Lower lobe of right lung (tissue), 2 donors: ENCODE data around the gene ENTPD5. TPM values are rescaled to one million over a fixed set of nuclear protein-coding genes. Genes with fewer than 3 reads are reported as not detected.
A peak's percentile ranks its signal among the peaks of the same experiment; 100 is the strongest.
"Not testable (repeated sequence)": the region's sequence is repeated elsewhere in the genome, so short reads cannot be mapped to it uniquely, and the experiment has no call there.

ENCODE experiments used
- ATAC-seq, 2 donors: fragments of 200-7000 bp; cut with Tn5 transposase; one replicate each; pipeline ENCODE4 v1.9.1; 2020 to 2022; ENCODE audit warnings: mild to moderate bottlenecking in 2 of 2, moderate library complexity in 2 of 2
- DNase-seq: peaks from one replicate; pipeline ENCODE4 v3.0.0-alpha.2; 2020
- H3K27ac ChIP-seq: fragments of 200-600 bp; one replicate; pipeline ENCODE4 v1.8.0; 2022
- H3K27me3 ChIP-seq: fragments of 200-600 bp; one replicate; pipeline ENCODE4 v1.8.0; 2022; ENCODE audit warnings: low read depth
- H3K36me3 ChIP-seq: fragments of 200-600 bp; one replicate; pipeline ENCODE4 v1.8.0; 2022; ENCODE audit warnings: mild to moderate bottlenecking
- H3K4me1 ChIP-seq: fragments of 200-600 bp; one replicate; pipeline ENCODE4 v1.8.0; 2022
- H3K4me3 ChIP-seq: fragments of 200-600 bp; one replicate; pipeline ENCODE4 v1.8.0; 2022; ENCODE audit warnings: mild to moderate bottlenecking
- H3K9me3 ChIP-seq: fragments of 200-600 bp; one replicate; pipeline ENCODE4 v1.8.0; 2022
- intact Hi-C: fragments of 100-400 bp; cut with DNase I; formaldehyde crosslinking; loops from one replicate; pipeline ENCODE4 v1.11.0; 2022
- total RNA-seq: library from RNA; stranded (reverse); fragmentation: NEBNext Ultra II Directional; extraction: Animal tissue kit (Norgen Biotek cat#: 25700); gene quantifications from one replicate; pipeline ENCODE4 v1.2.1, GENCODE V29; 2021
- TF ChIP-seq, protein P1 (sequence below): fragments of 200-600 bp; IDR thresholded peaks from one replicate; pipeline ENCODE4 v1.8.0; 2022; ENCODE audit warnings: antibody characterized with exemption, mild to moderate bottlenecking
- donor health status: DM: no; HTN: yes; CAD: no; lungs with severe emphysema.

The ENTPD5 gene
- total RNA-seq, 1 donor from 2014 or later, result 12.1 TPM

DNA sequence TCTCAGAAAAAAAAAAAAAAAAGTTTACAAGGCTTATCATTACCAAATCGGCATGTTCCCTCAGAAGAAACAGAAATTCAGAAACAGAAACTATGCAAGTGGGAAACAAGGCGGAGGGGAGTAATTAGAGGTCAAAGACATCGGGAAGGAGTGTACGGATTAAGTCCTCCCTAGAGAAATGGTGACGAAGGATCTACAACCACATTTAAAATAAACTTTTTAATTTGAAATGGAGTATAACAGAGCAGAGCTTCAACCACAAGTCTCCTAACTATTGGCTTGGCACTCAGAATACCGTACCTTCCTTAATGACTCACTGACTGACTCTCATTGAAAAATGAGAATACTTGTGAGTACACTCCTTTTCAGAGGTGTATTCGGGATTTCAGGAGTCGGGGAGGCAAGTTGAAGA, 908 bp downstream of the ENTPD5 start:
- no peaks in the 10 kb centered on the region for H3K9me3 ChIP-seq

DNA sequence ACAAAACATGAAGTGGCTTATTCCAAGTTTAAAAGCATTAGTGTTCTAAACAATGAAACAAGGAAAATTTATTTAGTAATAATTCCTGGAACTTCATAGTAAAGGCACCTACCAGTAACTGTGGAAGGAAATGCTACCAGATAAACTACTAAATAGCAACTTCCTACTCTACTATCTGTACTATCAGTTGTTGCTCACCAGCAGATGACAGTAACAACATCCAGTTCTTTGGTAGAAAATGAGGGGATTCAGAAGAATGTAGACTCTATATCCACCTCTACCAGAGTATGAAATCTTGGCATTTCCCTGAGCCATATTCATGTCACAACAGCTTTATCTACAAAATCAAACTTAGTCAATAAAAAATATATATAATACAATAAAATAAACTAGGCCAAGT, 3.1 kb downstream of the ENTPD5 start:
- no peaks in the 10 kb centered on the region for H3K27me3 ChIP-seq
- ATAC-seq (no peak), DNase-seq (no peak)
- TF ChIP-seq, protein P1, sequence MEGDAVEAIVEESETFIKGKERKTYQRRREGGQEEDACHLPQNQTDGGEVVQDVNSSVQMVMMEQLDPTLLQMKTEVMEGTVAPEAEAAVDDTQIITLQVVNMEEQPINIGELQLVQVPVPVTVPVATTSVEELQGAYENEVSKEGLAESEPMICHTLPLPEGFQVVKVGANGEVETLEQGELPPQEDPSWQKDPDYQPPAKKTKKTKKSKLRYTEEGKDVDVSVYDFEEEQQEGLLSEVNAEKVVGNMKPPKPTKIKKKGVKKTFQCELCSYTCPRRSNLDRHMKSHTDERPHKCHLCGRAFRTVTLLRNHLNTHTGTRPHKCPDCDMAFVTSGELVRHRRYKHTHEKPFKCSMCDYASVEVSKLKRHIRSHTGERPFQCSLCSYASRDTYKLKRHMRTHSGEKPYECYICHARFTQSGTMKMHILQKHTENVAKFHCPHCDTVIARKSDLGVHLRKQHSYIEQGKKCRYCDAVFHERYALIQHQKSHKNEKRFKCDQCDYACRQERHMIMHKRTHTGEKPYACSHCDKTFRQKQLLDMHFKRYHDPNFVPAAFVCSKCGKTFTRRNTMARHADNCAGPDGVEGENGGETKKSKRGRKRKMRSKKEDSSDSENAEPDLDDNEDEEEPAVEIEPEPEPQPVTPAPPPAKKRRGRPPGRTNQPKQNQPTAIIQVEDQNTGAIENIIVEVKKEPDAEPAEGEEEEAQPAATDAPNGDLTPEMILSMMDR, result no peak
- no peak overlapping the region for H3K4me3 ChIP-seq
- H3K27ac ChIP-seq, result no peak overlapping the region
- H3K9me3 ChIP-seq, result no peaks in the 10 kb centered on the region
- peaks cover 15% of the 10 kb centered on the region for H3K36me3 ChIP-seq
- intact Hi-C loops, result no loop called here
- peaks cover 16% of the 10 kb centered on the region for H3K4me1 ChIP-seq

More for the DNA sequence above, 908 bp downstream of the ENTPD5 start:
- H3K27ac ChIP-seq, result peak overlapping the region; percentile 99
- peak; percentile 55 to 70 for ATAC-seq
- intact Hi-C loops, result no loop called here
- H3K4me3 ChIP-seq, result peak overlapping the region; percentile 94
- H3K36me3 ChIP-seq, result peaks cover 6% of the 10 kb centered on the region
- H3K27me3 ChIP-seq, result no peaks in the 10 kb centered on the region
- peaks cover 16% of the 10 kb centered on the region for H3K4me1 ChIP-seq
- TF ChIP-seq, protein P1, result no peak
- DNase-seq, result no peak

DNA sequence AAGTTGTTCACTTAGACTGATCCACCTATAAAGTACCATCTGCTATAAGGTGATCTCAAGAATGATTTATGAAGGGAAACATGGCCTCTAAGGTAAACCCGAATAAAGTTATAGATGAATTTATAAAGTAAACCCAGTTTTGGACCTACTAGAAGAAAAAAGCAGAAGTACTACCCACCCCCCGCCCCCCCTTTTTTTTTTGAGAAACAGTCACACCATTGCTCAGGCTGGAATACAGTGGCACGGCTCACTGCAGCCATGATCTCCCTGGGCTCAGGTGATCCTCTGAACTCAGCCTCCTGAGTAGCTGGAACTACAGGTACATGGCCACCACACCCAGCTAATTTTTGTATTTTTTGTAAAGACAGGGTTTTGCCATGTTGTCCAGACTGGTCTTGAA, 3.9 kb downstream of the ENTPD5 start:
- H3K4me1 ChIP-seq, result peaks cover 14% of the 10 kb centered on the region
- H3K36me3 ChIP-seq, result peaks cover 23% of the 10 kb centered on the region
- no peak for ATAC-seq
- H3K9me3 ChIP-seq, result no peaks in the 10 kb centered on the region
- TF ChIP-seq, protein P1, result no peak
- H3K4me3 ChIP-seq, result no peak overlapping the region
- H3K27ac ChIP-seq, result no peak overlapping the region
- intact Hi-C loops, result no loop called here
- no peak for DNase-seq
- no peaks in the 10 kb centered on the region for H3K27me3 ChIP-seq

DNA sequence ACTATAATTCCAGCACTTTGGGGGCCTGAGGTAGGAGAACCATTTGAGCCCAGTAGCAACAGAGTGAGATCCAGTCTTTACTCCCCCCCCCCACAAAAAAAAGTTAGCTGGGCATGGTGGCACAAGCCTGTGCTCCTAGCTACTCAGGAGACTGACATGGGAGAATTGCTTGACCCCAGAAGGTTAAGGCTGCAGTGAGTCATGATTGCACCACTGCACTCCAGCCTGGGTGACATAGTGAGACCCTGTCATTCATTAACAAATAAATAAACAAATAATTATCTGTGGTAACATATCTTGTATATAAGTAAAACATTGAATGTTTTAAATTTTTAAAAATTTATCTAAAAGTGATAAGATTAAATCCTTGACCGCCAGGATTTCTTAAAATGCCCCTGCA, 4.8 kb downstream of the ENTPD5 start:
- Histone ChIP-seq H3K4me1 (peaks cover 6% of the 10 kb centered on the region), H3K4me3 (no peak overlapping the region), H3K36me3 (peaks cover 32% of the 10 kb centered on the region), H3K27me3 (no peaks in the 10 kb centered on the region), H3K27ac (no peak overlapping the region), H3K9me3 (no peaks in the 10 kb centered on the region)
- DNase-seq (no peak), ATAC-seq (no peak)
- TF ChIP-seq, protein P1, result no peak
- intact Hi-C loops, result no loop called here

DNA sequence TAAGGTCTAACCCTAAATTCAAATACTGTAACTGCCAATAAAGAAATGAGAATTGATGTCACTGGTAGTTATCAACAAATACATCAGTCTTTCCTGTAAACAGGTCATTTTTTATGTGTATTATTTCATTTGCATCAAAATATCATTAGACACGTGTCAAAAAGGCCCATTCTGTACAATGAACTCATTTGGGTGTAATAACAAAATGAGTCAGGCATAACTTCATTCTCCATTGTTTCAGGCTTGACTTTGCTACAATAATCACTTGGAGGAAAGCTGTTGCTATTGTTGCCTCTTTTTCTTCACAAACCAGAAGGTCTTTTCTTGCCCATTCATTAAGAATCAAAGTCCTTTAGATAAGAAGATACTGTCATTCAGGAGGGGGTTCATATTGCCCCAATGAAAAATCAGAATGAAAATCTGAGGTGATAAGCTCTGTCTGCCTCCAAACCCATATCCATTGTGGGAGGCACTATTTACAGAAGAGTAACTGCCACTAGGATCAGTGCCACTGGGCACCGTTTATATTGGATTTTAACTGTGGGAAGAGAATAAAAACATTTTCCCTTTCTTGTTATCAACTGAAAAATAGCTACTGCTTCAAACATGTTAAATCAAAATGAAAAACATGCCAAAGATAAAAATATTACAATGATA, 10.1 kb downstream of the ENTPD5 start:
- intact Hi-C loops, result no loop called here
- Histone ChIP-seq H3K27ac (no peak overlapping the region), H3K4me1 (no peaks in the 10 kb centered on the region), H3K36me3 (peaks cover 53% of the 10 kb centered on the region), H3K27me3 (no peaks in the 10 kb centered on the region), H3K9me3 (no peaks in the 10 kb centered on the region), H3K4me3 (no peak overlapping the region)
- TF ChIP-seq, protein P1, result no peak
- DNase-seq (no peak), ATAC-seq (no peak)

DNA sequence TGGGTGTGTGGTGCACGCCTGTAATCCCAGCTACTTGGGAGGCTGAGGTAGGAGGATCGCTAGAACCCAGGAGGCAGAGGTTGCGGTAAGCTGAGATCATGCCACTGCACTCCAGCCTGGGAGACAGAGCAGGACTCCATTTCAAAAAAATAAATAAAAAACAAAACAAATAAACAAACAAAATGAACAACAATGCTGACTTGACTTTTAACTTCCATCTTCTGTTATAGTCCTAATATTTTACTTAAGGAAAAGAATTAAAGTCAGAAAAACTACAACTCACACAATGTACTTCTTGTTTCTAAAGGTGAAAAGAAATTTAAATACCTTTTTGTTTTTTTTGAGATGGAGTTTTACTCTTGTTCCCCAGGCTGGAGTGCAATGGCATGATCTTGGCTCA, 13.4 kb downstream of the ENTPD5 start:
- ATAC-seq, intact Hi-C loops: not testable (repeated sequence)
- peaks cover 36% of the 10 kb centered on the region for H3K36me3 ChIP-seq

More for the DNA sequence above, 13.4 kb downstream of the ENTPD5 start:
- DNase-seq, H3K27me3 ChIP-seq, H3K4me3 ChIP-seq, H3K4me1 ChIP-seq, H3K27ac ChIP-seq, H3K9me3 ChIP-seq: not testable (repeated sequence)
